Measurements from ENCODE around the gene SFMBT1.

Gene SFMBT1

GRCh38 chr3:53003320-53003719 lies 42.6 kb downstream of the SFMBT1 start:
- no peak for DNase-seq (ENCODE audit: low read depth in 2 of 2)
- no peak overlapping the region for H3K4me3 ChIP-seq (replicated peaks in 1 of 2; ENCODE audit: low read depth in 2 of 2, low read length in 2 of 2)
- TF ChIP-seq CTCF (IDR thresholded peaks at IDR 0.05; ENCODE audit: low read depth, low read length) = no peak

- no peak for TF ChIP-seq CTCF (IDR thresholded peaks at IDR 0.05; ENCODE audit: low read depth, low read length)
- no peak overlapping the region for H3K4me3 ChIP-seq (replicated peaks in 1 of 2; ENCODE audit: low read depth in 2 of 2, low read length in 2 of 2)
- no peak for DNase-seq (ENCODE audit: low read depth in 2 of 2)
Observed at GRCh38 chr3:52998771-52999513, 46.9 kb downstream of the SFMBT1 start.

- H3K4me3 ChIP-seq (replicated peaks in 1 of 2; ENCODE audit: low read depth in 2 of 2, low read length in 2 of 2) = no peak overlapping the region
- no peak for DNase-seq (ENCODE audit: low read depth in 2 of 2)
- no peak for TF ChIP-seq CTCF (IDR thresholded peaks at IDR 0.05; ENCODE audit: low read depth, low read length)
Observed at GRCh38 chr3:52990637-52991036, 55.2 kb downstream of the SFMBT1 start.

GRCh38 chr3:52986938-52987337 lies 58.9 kb downstream of the SFMBT1 start:
- DNase-seq (ENCODE audit: low read depth in 2 of 2) = peak; percentile 57 to 66
- peak; percentile 40 for TF ChIP-seq CTCF (IDR thresholded peaks at IDR 0.05; ENCODE audit: low read depth, low read length)
- H3K4me3 ChIP-seq (replicated peaks in 1 of 2; ENCODE audit: low read depth in 2 of 2, low read length in 2 of 2) = no peak overlapping the region

- DNase-seq (ENCODE audit: low read depth in 2 of 2) = peak; percentile 30 to 40
- no peak for TF ChIP-seq CTCF (IDR thresholded peaks at IDR 0.05; ENCODE audit: low read depth, low read length)
- no peak overlapping the region for H3K4me3 ChIP-seq (replicated peaks in 1 of 2; ENCODE audit: low read depth in 2 of 2, low read length in 2 of 2)
Observed at GRCh38 chr3:52986049-52986448, 59.8 kb downstream of the SFMBT1 start.

GRCh38 chr3:52983828-52984227 lies 62.0 kb downstream of the SFMBT1 start:
- no peak for TF ChIP-seq CTCF (IDR thresholded peaks at IDR 0.05; ENCODE audit: low read depth, low read length)
- no peak for DNase-seq (ENCODE audit: low read depth in 2 of 2)
- no peak overlapping the region for H3K4me3 ChIP-seq (replicated peaks in 1 of 2; ENCODE audit: low read depth in 2 of 2, low read length in 2 of 2)

- no peak for DNase-seq (ENCODE audit: low read depth in 2 of 2)
- TF ChIP-seq CTCF (IDR thresholded peaks at IDR 0.05; ENCODE audit: low read depth, low read length) = no peak
- no peak overlapping the region for H3K4me3 ChIP-seq (replicated peaks in 1 of 2; ENCODE audit: low read depth in 2 of 2, low read length in 2 of 2)
Observed at GRCh38 chr3:52983336-52983807, 62.5 kb downstream of the SFMBT1 start.

Data from cardiac fibroblast (primary cell).